ENCODE data around the gene PRAMEF5. TPM values are rescaled to one million over a fixed set of nuclear protein-coding genes. Genes with fewer than 3 reads are reported as not detected.
"Not testable (repeated sequence)": the region's sequence is repeated elsewhere in the genome, so short reads cannot be mapped to it uniquely, and the experiment has no call there.

Gene PRAMEF5
- total and polyA plus RNA-seq, 2 donors (not counting 1 experiment from before 2014, with no cell fraction given): not detected

GRCh38 chr1:13245841-13246553 is 8.0 kb upstream of the PRAMEF5 start:
- H3K9ac ChIP-seq (ENCODE audit: insufficient read depth, low read length); H3K4me1 ChIP-seq (ENCODE audit: control insufficient read depth, extremely low read depth, insufficient read depth, low read length); H3K4me3 ChIP-seq (replicated peaks in 1 of 4; ENCODE audit: control extremely low read depth in 1 of 4, insufficient read depth in 1 of 4, low read depth in 3 of 4, low read length in 4 of 4); H3K27ac ChIP-seq (ENCODE audit: insufficient read depth, low read length); H3K27me3 ChIP-seq (ENCODE audit: control insufficient read depth, insufficient read depth, low read length); H4K20me1 ChIP-seq (ENCODE audit: control insufficient read depth, extremely low read depth, insufficient read depth, low read length); H3K36me3 ChIP-seq (ENCODE audit: control insufficient read depth, insufficient read depth, low read length); H2AFZ ChIP-seq (ENCODE audit: low read length); H3K79me2 ChIP-seq (ENCODE audit: control insufficient read depth, insufficient read depth, low read length); DNase-seq (ENCODE audit: low read depth in 2 of 2); H3K4me2 ChIP-seq (ENCODE audit: extremely low read depth, insufficient read depth, low read length); H3K9me3 ChIP-seq (ENCODE audit: control insufficient read depth, insufficient read depth, low read depth, low read length): not testable (repeated sequence)

- H3K9me3 ChIP-seq (ENCODE audit: control insufficient read depth, insufficient read depth, low read depth, low read length); DNase-seq (ENCODE audit: low read depth in 2 of 2); H4K20me1 ChIP-seq (ENCODE audit: control insufficient read depth, extremely low read depth, insufficient read depth, low read length); H3K4me3 ChIP-seq (replicated peaks in 1 of 4; ENCODE audit: control extremely low read depth in 1 of 4, insufficient read depth in 1 of 4, low read depth in 3 of 4, low read length in 4 of 4); H3K79me2 ChIP-seq (ENCODE audit: control insufficient read depth, insufficient read depth, low read length); H3K27me3 ChIP-seq (ENCODE audit: control insufficient read depth, insufficient read depth, low read length); H3K4me2 ChIP-seq (ENCODE audit: extremely low read depth, insufficient read depth, low read length); H3K27ac ChIP-seq (ENCODE audit: insufficient read depth, low read length); H3K36me3 ChIP-seq (ENCODE audit: control insufficient read depth, insufficient read depth, low read length); H3K9ac ChIP-seq (ENCODE audit: insufficient read depth, low read length); H2AFZ ChIP-seq (ENCODE audit: low read length); H3K4me1 ChIP-seq (ENCODE audit: control insufficient read depth, extremely low read depth, insufficient read depth, low read length): not testable (repeated sequence)
These were observed 7.5 kb upstream of the PRAMEF5 start for GRCh38 chr1:13246554-13246871.

- H3K9ac ChIP-seq (ENCODE audit: insufficient read depth, low read length); H3K4me3 ChIP-seq (replicated peaks in 1 of 4; ENCODE audit: control extremely low read depth in 1 of 4, insufficient read depth in 1 of 4, low read depth in 3 of 4, low read length in 4 of 4); H3K9me3 ChIP-seq (ENCODE audit: control insufficient read depth, insufficient read depth, low read depth, low read length); H3K4me2 ChIP-seq (ENCODE audit: extremely low read depth, insufficient read depth, low read length); H2AFZ ChIP-seq (ENCODE audit: low read length); H4K20me1 ChIP-seq (ENCODE audit: control insufficient read depth, extremely low read depth, insufficient read depth, low read length); H3K27me3 ChIP-seq (ENCODE audit: control insufficient read depth, insufficient read depth, low read length); H3K4me1 ChIP-seq (ENCODE audit: control insufficient read depth, extremely low read depth, insufficient read depth, low read length); H3K36me3 ChIP-seq (ENCODE audit: control insufficient read depth, insufficient read depth, low read length); H3K27ac ChIP-seq (ENCODE audit: insufficient read depth, low read length); DNase-seq (ENCODE audit: low read depth in 2 of 2); H3K79me2 ChIP-seq (ENCODE audit: control insufficient read depth, insufficient read depth, low read length): not testable (repeated sequence)
These were observed 6.9 kb upstream of the PRAMEF5 start for GRCh38 chr1:13247122-13247521.

GRCh38 chr1:13265124-13265523 is 11.1 kb downstream of the PRAMEF5 start:
- not testable (repeated sequence) for H2AFZ ChIP-seq (ENCODE audit: low read length); H3K4me1 ChIP-seq (ENCODE audit: control insufficient read depth, extremely low read depth, insufficient read depth, low read length); H3K79me2 ChIP-seq (ENCODE audit: control insufficient read depth, insufficient read depth, low read length); H3K27me3 ChIP-seq (ENCODE audit: control insufficient read depth, insufficient read depth, low read length); H3K27ac ChIP-seq (ENCODE audit: insufficient read depth, low read length); H3K9ac ChIP-seq (ENCODE audit: insufficient read depth, low read length); H4K20me1 ChIP-seq (ENCODE audit: control insufficient read depth, extremely low read depth, insufficient read depth, low read length); H3K9me3 ChIP-seq (ENCODE audit: control insufficient read depth, insufficient read depth, low read depth, low read length); DNase-seq (ENCODE audit: low read depth in 2 of 2); H3K4me2 ChIP-seq (ENCODE audit: extremely low read depth, insufficient read depth, low read length); H3K36me3 ChIP-seq (ENCODE audit: control insufficient read depth, insufficient read depth, low read length); H3K4me3 ChIP-seq (replicated peaks in 1 of 4; ENCODE audit: control extremely low read depth in 1 of 4, insufficient read depth in 1 of 4, low read depth in 3 of 4, low read length in 4 of 4)

GRCh38 chr1:13277016-13277415 is 23.0 kb downstream of the PRAMEF5 start:
- H3K4me3 ChIP-seq (replicated peaks in 1 of 4; ENCODE audit: control extremely low read depth in 1 of 4, insufficient read depth in 1 of 4, low read depth in 3 of 4, low read length in 4 of 4); H3K36me3 ChIP-seq (ENCODE audit: control insufficient read depth, insufficient read depth, low read length); H3K4me1 ChIP-seq (ENCODE audit: control insufficient read depth, extremely low read depth, insufficient read depth, low read length); H3K27ac ChIP-seq (ENCODE audit: insufficient read depth, low read length); H3K27me3 ChIP-seq (ENCODE audit: control insufficient read depth, insufficient read depth, low read length); H3K4me2 ChIP-seq (ENCODE audit: extremely low read depth, insufficient read depth, low read length); H4K20me1 ChIP-seq (ENCODE audit: control insufficient read depth, extremely low read depth, insufficient read depth, low read length); H2AFZ ChIP-seq (ENCODE audit: low read length); H3K9ac ChIP-seq (ENCODE audit: insufficient read depth, low read length); H3K9me3 ChIP-seq (ENCODE audit: control insufficient read depth, insufficient read depth, low read depth, low read length); DNase-seq (ENCODE audit: low read depth in 2 of 2); H3K79me2 ChIP-seq (ENCODE audit: control insufficient read depth, insufficient read depth, low read length): not testable (repeated sequence)

GRCh38 chr1:13279617-13280016 is 25.6 kb downstream of the PRAMEF5 start:
- not testable (repeated sequence) for H4K20me1 ChIP-seq (ENCODE audit: control insufficient read depth, extremely low read depth, insufficient read depth, low read length); H3K9me3 ChIP-seq (ENCODE audit: control insufficient read depth, insufficient read depth, low read depth, low read length); H2AFZ ChIP-seq (ENCODE audit: low read length); H3K27me3 ChIP-seq (ENCODE audit: control insufficient read depth, insufficient read depth, low read length); H3K9ac ChIP-seq (ENCODE audit: insufficient read depth, low read length); H3K4me2 ChIP-seq (ENCODE audit: extremely low read depth, insufficient read depth, low read length); H3K27ac ChIP-seq (ENCODE audit: insufficient read depth, low read length); H3K79me2 ChIP-seq (ENCODE audit: control insufficient read depth, insufficient read depth, low read length); H3K4me1 ChIP-seq (ENCODE audit: control insufficient read depth, extremely low read depth, insufficient read depth, low read length); DNase-seq (ENCODE audit: low read depth in 2 of 2); H3K4me3 ChIP-seq (replicated peaks in 1 of 4; ENCODE audit: control extremely low read depth in 1 of 4, insufficient read depth in 1 of 4, low read depth in 3 of 4, low read length in 4 of 4); H3K36me3 ChIP-seq (ENCODE audit: control insufficient read depth, insufficient read depth, low read length)

GRCh38 chr1:13285037-13285436 is 31.0 kb downstream of the PRAMEF5 start, which contains the start of gene PRAMEF8:
Gene PRAMEF8, minus strand, starts transcription at chr1:13285137. Its CDS starts 1,046 bp downstream, at chr1:13284091.
- not testable (repeated sequence) for H3K27me3 ChIP-seq (ENCODE audit: control insufficient read depth, insufficient read depth, low read length); H3K79me2 ChIP-seq (ENCODE audit: control insufficient read depth, insufficient read depth, low read length); H2AFZ ChIP-seq (ENCODE audit: low read length); H3K27ac ChIP-seq (ENCODE audit: insufficient read depth, low read length); H3K4me2 ChIP-seq (ENCODE audit: extremely low read depth, insufficient read depth, low read length); H3K4me1 ChIP-seq (ENCODE audit: control insufficient read depth, extremely low read depth, insufficient read depth, low read length); H3K36me3 ChIP-seq (ENCODE audit: control insufficient read depth, insufficient read depth, low read length); H4K20me1 ChIP-seq (ENCODE audit: control insufficient read depth, extremely low read depth, insufficient read depth, low read length); H3K4me3 ChIP-seq (replicated peaks in 1 of 4; ENCODE audit: control extremely low read depth in 1 of 4, insufficient read depth in 1 of 4, low read depth in 3 of 4, low read length in 4 of 4); H3K9ac ChIP-seq (ENCODE audit: insufficient read depth, low read length); H3K9me3 ChIP-seq (ENCODE audit: control insufficient read depth, insufficient read depth, low read depth, low read length); DNase-seq (ENCODE audit: low read depth in 2 of 2)
